Activated naive CD8-positive, alpha-beta T cell treated with anti-CD3 and anti-CD28 coated beads, Interleukin-2, amount 50 U/mL, for 16 hours (primary cell): ENCODE measurements around the gene GRIP2.

Experiments used
- DNase-seq: peaks from one replicate; pipeline ENCODE4 v3.0.0-alpha.2; 2020; ENCODE audit warnings: low read depth, low spot score

The GRIP2 gene

GRCh38 chr3:14485981-14486380 lies 54.2 kb downstream of the GRIP2 start:
- DNase-seq = no peak

GRCh38 chr3:14484741-14485140 lies 55.4 kb downstream of the GRIP2 start:
- DNase-seq = no peak

- no peak for DNase-seq
These were observed 56.9 kb downstream of the GRIP2 start for GRCh38 chr3:14483286-14483685.

GRCh38 chr3:14482271-14482721 lies 57.8 kb downstream of the GRIP2 start:
- no peak for DNase-seq

GRCh38 chr3:14481646-14482036 lies 58.5 kb downstream of the GRIP2 start:
- DNase-seq = no peak

- no peak for DNase-seq
These were observed 59.0 kb downstream of the GRIP2 start for GRCh38 chr3:14481018-14481645.

- no peak for DNase-seq
These were observed 59.7 kb downstream of the GRIP2 start for GRCh38 chr3:14480207-14481017.

- DNase-seq = no peak
These were observed 60.6 kb downstream of the GRIP2 start for GRCh38 chr3:14479591-14479990.

GRCh38 chr3:14478956-14479550 lies 61.1 kb downstream of the GRIP2 start:
- DNase-seq = no peak

GRCh38 chr3:14477311-14477935 lies 62.7 kb downstream of the GRIP2 start:
- DNase-seq = no peak

- no peak for DNase-seq
These were observed 63.4 kb downstream of the GRIP2 start for GRCh38 chr3:14476583-14477265.

- DNase-seq = no peak
These were observed 64.5 kb downstream of the GRIP2 start for GRCh38 chr3:14475621-14476020.

- no peak for DNase-seq
These were observed 65.6 kb downstream of the GRIP2 start for GRCh38 chr3:14474363-14475081.

GRCh38 chr3:14473411-14473891 lies 66.7 kb downstream of the GRIP2 start:
- no peak for DNase-seq

- no peak for DNase-seq
These were observed 67.4 kb downstream of the GRIP2 start for GRCh38 chr3:14472471-14473351.

- no peak for DNase-seq
These were observed 68.5 kb downstream of the GRIP2 start for GRCh38 chr3:14471690-14472089.

- no peak for DNase-seq
These were observed 69.1 kb downstream of the GRIP2 start for GRCh38 chr3:14471016-14471415.

GRCh38 chr3:14470461-14470860 lies 69.7 kb downstream of the GRIP2 start:
- no peak for DNase-seq

GRCh38 chr3:14468621-14468981 lies 71.5 kb downstream of the GRIP2 start:
- DNase-seq = no peak
